Measurements from ENCODE around the gene IL37.
A peak's percentile ranks its signal among the peaks of the same experiment; 100 is the strongest.

The IL37 gene

DNA sequence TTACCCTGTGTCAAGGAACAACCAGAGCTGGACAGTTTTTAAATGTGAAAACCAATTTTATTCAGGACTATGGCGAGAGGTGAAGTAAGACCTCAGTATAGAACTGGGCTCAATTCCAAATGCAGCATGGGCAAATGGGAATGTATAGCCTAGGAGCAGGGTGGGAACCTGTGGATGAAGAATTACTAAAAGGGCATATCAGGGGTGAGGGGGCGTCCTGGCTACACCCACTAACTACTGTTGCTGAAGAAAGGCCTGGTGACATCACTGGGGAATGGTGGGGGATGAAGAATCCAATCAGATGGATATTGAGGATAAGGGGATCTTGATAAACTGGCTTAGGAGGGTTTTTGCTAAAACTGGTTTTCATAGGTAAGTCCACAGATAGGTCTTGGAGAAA, 27.3 kb upstream of the IL37 start:
- Histone ChIP-seq H3K27me3 (ENCODE audit: control insufficient read depth, insufficient read depth, low read length) (no peaks in the 10 kb centered on the region), H3K9me3 (ENCODE audit: control insufficient read depth, low read length) (no peaks in the 10 kb centered on the region), H3K4me2 (ENCODE audit: low read length) (no peak overlapping the region), H3K4me1 (no peaks in the 10 kb centered on the region), H3K79me2 (no peaks in the 10 kb centered on the region), H3K27ac (no peak overlapping the region), H3K36me3 (ENCODE audit: control insufficient read depth, insufficient read depth, low read length) (no peaks in the 10 kb centered on the region), H3K4me3 (ENCODE audit: low read depth, low read length) (no peak overlapping the region), H3K9ac (no peak overlapping the region), H2AFZ (no peak overlapping the region)
- TF ChIP-seq CTCF (IDR thresholded peaks at IDR 0.05), result no peak

DNA sequence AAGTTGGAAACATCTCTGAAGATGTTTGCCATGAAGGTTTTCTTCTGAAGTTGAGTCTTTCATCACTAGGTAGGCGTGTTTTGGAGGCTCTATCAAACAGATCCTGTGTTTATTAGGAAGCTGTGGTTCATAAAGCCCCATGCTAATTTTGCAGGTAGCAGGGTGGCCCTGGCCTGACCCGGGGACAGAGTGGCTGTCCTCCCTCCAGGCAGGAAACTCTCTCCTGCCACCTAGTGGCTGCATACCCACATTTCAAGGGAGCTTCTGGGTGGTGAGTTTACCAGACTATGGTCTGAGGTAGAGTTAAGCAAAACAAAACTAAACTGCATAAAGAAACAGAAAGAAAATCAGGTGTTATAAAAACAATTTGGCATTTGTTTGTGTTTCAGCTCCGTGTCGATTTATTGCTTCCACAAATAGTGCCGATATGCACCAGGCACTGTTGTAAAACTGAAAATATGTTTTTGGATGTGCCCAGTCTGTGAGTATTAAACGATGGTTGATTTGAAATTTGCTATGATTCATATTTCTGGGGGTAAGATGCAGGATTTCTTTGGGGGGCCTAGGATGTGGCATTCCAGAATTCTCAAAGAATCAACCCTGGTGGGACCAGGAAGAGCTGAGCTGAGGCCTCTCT, 26.0 kb upstream of the IL37 start:
- H3K9me3 ChIP-seq (ENCODE audit: control insufficient read depth, low read length), result no peaks in the 10 kb centered on the region
- H3K4me1 ChIP-seq, result no peaks in the 10 kb centered on the region
- peak; percentile 36 for TF ChIP-seq CTCF (IDR thresholded peaks at IDR 0.05)

DNA sequence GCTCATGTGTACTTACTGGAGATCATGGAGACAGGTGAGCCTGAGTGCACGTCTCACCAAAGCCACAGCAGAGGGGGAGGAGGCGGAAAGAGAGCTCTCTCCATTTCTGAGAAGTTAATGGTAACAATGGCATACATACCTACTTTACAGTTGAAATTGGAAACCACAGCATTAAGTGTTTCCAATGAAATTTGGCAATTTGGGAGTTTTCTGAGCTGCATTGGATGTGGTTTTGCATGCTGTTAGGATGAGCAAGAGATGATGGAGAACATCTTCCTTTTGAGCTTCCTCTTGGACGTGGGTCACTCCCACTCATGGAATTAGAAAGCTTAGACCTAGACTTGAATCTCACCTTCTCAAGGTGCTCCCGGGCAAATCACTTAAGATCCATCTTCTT, 25.5 kb upstream of the IL37 start:
- TF ChIP-seq CTCF (IDR thresholded peaks at IDR 0.05), result no peak
- H3K9me3 ChIP-seq (ENCODE audit: control insufficient read depth, low read length), result no peaks in the 10 kb centered on the region
- no peak overlapping the region for H3K9ac ChIP-seq
- H3K4me1 ChIP-seq, result no peaks in the 10 kb centered on the region
- no peak overlapping the region for H2AFZ ChIP-seq
- no peaks in the 10 kb centered on the region for H3K79me2 ChIP-seq
- no peak overlapping the region for H3K27ac ChIP-seq
- no peak overlapping the region for H3K4me3 ChIP-seq (ENCODE audit: low read depth, low read length)
- H3K4me2 ChIP-seq (ENCODE audit: low read length), result no peak overlapping the region
- H3K27me3 ChIP-seq (ENCODE audit: control insufficient read depth, insufficient read depth, low read length), result no peaks in the 10 kb centered on the region
- no peaks in the 10 kb centered on the region for H3K36me3 ChIP-seq (ENCODE audit: control insufficient read depth, insufficient read depth, low read length)

More for the DNA sequence above, 26.0 kb upstream of the IL37 start:
- no peak overlapping the region for H3K27ac ChIP-seq
- no peaks in the 10 kb centered on the region for H3K27me3 ChIP-seq (ENCODE audit: control insufficient read depth, insufficient read depth, low read length)
- no peaks in the 10 kb centered on the region for H3K79me2 ChIP-seq
- H2AFZ ChIP-seq, result no peak overlapping the region
- H3K4me3 ChIP-seq (ENCODE audit: low read depth, low read length), result no peak overlapping the region
- H3K36me3 ChIP-seq (ENCODE audit: control insufficient read depth, insufficient read depth, low read length), result no peaks in the 10 kb centered on the region
- no peak overlapping the region for H3K9ac ChIP-seq
- no peak overlapping the region for H3K4me2 ChIP-seq (ENCODE audit: low read length)

GRCh38 chr2:112886291-112886690, 24.7 kb upstream of the IL37 start:
- Histone ChIP-seq H3K27me3 (ENCODE audit: control insufficient read depth, insufficient read depth, low read length) (no peaks in the 10 kb centered on the region), H3K36me3 (ENCODE audit: control insufficient read depth, insufficient read depth, low read length) (no peaks in the 10 kb centered on the region), H3K4me2 (ENCODE audit: low read length) (no peak overlapping the region), H3K27ac (no peak overlapping the region), H3K4me3 (ENCODE audit: low read depth, low read length) (no peak overlapping the region), H2AFZ (no peak overlapping the region), H3K4me1 (no peaks in the 10 kb centered on the region), H3K9me3 (ENCODE audit: control insufficient read depth, low read length) (no peaks in the 10 kb centered on the region), H3K79me2 (no peaks in the 10 kb centered on the region), H3K9ac (no peak overlapping the region)
- TF ChIP-seq CTCF (IDR thresholded peaks at IDR 0.05), result no peak

All from parathyroid adenoma (tissue), 2 donors.